ENCODE measurements around the gene FABP6. TPM values are rescaled to one million over a fixed set of nuclear protein-coding genes. Genes with fewer than 3 reads are reported as not detected.
"Not testable (repeated sequence)": the region's sequence is repeated elsewhere in the genome, so short reads cannot be mapped to it uniquely, and the experiment has no call there.

The FABP6 gene
- total RNA-seq, 2 donors from 2014 or later = not detected

GRCh38 chr5:160237571-160238093 lies 8.3 kb downstream of the FABP6 start:
- Histone ChIP-seq H3K27ac (no peak overlapping the region), H3K4me3 (no peak overlapping the region), H3K27me3 (no peaks in the 10 kb centered on the region), H3K9ac (ENCODE audit: low read depth in 2 of 2, low read length in 2 of 2) (no peak overlapping the region), H3K36me3 (no peaks in the 10 kb centered on the region), H3K4me1 (no peaks in the 10 kb centered on the region), H3K9me3 (no peaks in the 10 kb centered on the region)
- TF ChIP-seq CTCF (IDR thresholded peaks at IDR 0.05) = no peak
- intact Hi-C loops (cut with DNase I) = no loop called here
- DNase-seq = no peak

GRCh38 chr5:160240350-160240749 lies 11.0 kb downstream of the FABP6 start:
- Histone ChIP-seq H3K4me3 (no peak overlapping the region), H3K27me3 (no peaks in the 10 kb centered on the region), H3K9ac (ENCODE audit: low read depth in 2 of 2, low read length in 2 of 2) (no peak overlapping the region), H3K4me1 (no peaks in the 10 kb centered on the region), H3K36me3 (no peaks in the 10 kb centered on the region), H3K27ac (no peak overlapping the region), H3K9me3 (no peaks in the 10 kb centered on the region)
- intact Hi-C loops (cut with DNase I) = no loop called here
- no peak for DNase-seq
- no peak for TF ChIP-seq CTCF (IDR thresholded peaks at IDR 0.05)

- TF ChIP-seq CTCF (IDR thresholded peaks at IDR 0.05) = no peak
- intact Hi-C loops (cut with DNase I) = no loop called here
- Histone ChIP-seq H3K4me1 (no peaks in the 10 kb centered on the region), H3K36me3 (no peaks in the 10 kb centered on the region), H3K9me3 (no peaks in the 10 kb centered on the region), H3K4me3 (no peak overlapping the region), H3K27me3 (no peaks in the 10 kb centered on the region), H3K27ac (no peak overlapping the region), H3K9ac (ENCODE audit: low read depth in 2 of 2, low read length in 2 of 2) (no peak overlapping the region)
- DNase-seq = no peak
Observed at GRCh38 chr5:160242145-160242544, 12.8 kb downstream of the FABP6 start.

GRCh38 chr5:160245506-160246086 lies 16.3 kb downstream of the FABP6 start:
- no peak overlapping the region for H3K4me3 ChIP-seq
- H3K36me3 ChIP-seq = no peaks in the 10 kb centered on the region
- peaks cover 5% of the 10 kb centered on the region for H3K4me1 ChIP-seq
- no peak overlapping the region for H3K9ac ChIP-seq (ENCODE audit: low read depth in 2 of 2, low read length in 2 of 2)
- no peak for DNase-seq
- H3K9me3 ChIP-seq = no peaks in the 10 kb centered on the region
- intact Hi-C loops (cut with DNase I) = no loop called here
- no peaks in the 10 kb centered on the region for H3K27me3 ChIP-seq
- no peak for TF ChIP-seq CTCF (IDR thresholded peaks at IDR 0.05)
- H3K27ac ChIP-seq = no peak overlapping the region

GRCh38 chr5:160249570-160249969 lies 20.3 kb downstream of the FABP6 start:
- H3K4me1 ChIP-seq; H3K27me3 ChIP-seq; H3K36me3 ChIP-seq; intact Hi-C loops (cut with DNase I); H3K9me3 ChIP-seq; DNase-seq; H3K9ac ChIP-seq (ENCODE audit: low read depth in 2 of 2, low read length in 2 of 2); H3K4me3 ChIP-seq; H3K27ac ChIP-seq: not testable (repeated sequence)

GRCh38 chr5:160250226-160250625 lies 20.9 kb downstream of the FABP6 start:
- Histone ChIP-seq H3K4me3 (no peak overlapping the region), H3K9ac (ENCODE audit: low read depth in 2 of 2, low read length in 2 of 2) (no peak overlapping the region), H3K9me3 (no peaks in the 10 kb centered on the region), H3K27me3 (no peaks in the 10 kb centered on the region), H3K4me1 (peaks cover 5% of the 10 kb centered on the region), H3K27ac (no peak overlapping the region), H3K36me3 (no peaks in the 10 kb centered on the region)
- no peak for DNase-seq
- TF ChIP-seq CTCF (IDR thresholded peaks at IDR 0.05) = no peak
- intact Hi-C loops (cut with DNase I) = loop anchor here (5.0 kb wide), 1 partner anchor 92 kb away; no protein-coding TSS in a partner anchor
